H9 (cell line): ENCODE measurements around the gene ZNF202. TPM values are rescaled to one million over a fixed set of nuclear protein-coding genes. Genes with fewer than 3 reads are reported as not detected.

Experiments used
- DNase-seq: peaks from one replicate; pipeline ENCODE4 v3.0.0-alpha.2; 2017
- H2AFZ ChIP-seq: one replicate; pipeline ENCODE4 v1.6.1; 2013; ENCODE audit warnings: mild to moderate bottlenecking, low read length, control low read depth, moderate library complexity
- H2AK5ac ChIP-seq: 2 replicates; pipeline ENCODE4 v1.6.1; 2013; ENCODE audit warnings: low read length, control low read depth, mixed read lengths; ENCODE audit not compliant: insufficient read length
- H2BK120ac ChIP-seq: one replicate; pipeline ENCODE4 v1.6.1; 2013; ENCODE audit warnings: low read depth, mild to moderate bottlenecking, low read length, control low read depth, inconsistent platforms; ENCODE audit not compliant: poor library complexity, severe bottlenecking
- H2BK12ac ChIP-seq: 2 replicates; pipeline ENCODE4 v1.6.1; 2013; ENCODE audit warnings: low read length, control low read depth, mixed read lengths, low read depth; ENCODE audit not compliant: insufficient read length
- H2BK15ac ChIP-seq: 2 replicates; pipeline ENCODE4 v1.6.1; 2013; ENCODE audit warnings: low read depth, low read length, control low read depth
- H2BK20ac ChIP-seq: one replicate; pipeline ENCODE4 v1.6.1; 2013; ENCODE audit warnings: low read depth, mild to moderate bottlenecking, low read length, control low read depth, inconsistent platforms; ENCODE audit not compliant: poor library complexity, severe bottlenecking
- H2BK5ac ChIP-seq: 2 replicates; pipeline ENCODE4 v1.6.1; 2013; ENCODE audit warnings: low read length, control low read depth, mixed read lengths; ENCODE audit not compliant: insufficient read length
- H3K14ac ChIP-seq: 2 replicates; pipeline ENCODE4 v1.6.1; 2013; ENCODE audit warnings: low read length, control low read depth; ENCODE audit not compliant: insufficient read depth
- H3K18ac ChIP-seq: 2 replicates; pipeline ENCODE4 v1.6.1; 2013; ENCODE audit warnings: low read depth, mild to moderate bottlenecking, mixed read lengths, low read length, control low read depth; ENCODE audit not compliant: insufficient read length
- H3K23ac ChIP-seq: 2 replicates; pipeline ENCODE4 v1.6.1; 2013; ENCODE audit warnings: low read length, control low read depth, mixed read lengths, low read depth; ENCODE audit not compliant: insufficient read length
- H3K23me2 ChIP-seq: 2 replicates; pipeline ENCODE4 v1.6.1; 2013; ENCODE audit warnings: low read depth, mild to moderate bottlenecking, mixed read lengths, low read length, control low read depth; ENCODE audit not compliant: insufficient read length, poor library complexity, severe bottlenecking
- H3K27ac ChIP-seq: 2 replicates; pipeline ENCODE4 v1.5.1; 2013; ENCODE audit warnings: low read length, control low read depth, mixed read lengths, low read depth; ENCODE audit not compliant: insufficient read length
- H3K27me3 ChIP-seq: 2 replicates; pipeline ENCODE4 v1.6.1; 2013; ENCODE audit warnings: low read length, control low read depth, inconsistent platforms; ENCODE audit not compliant: insufficient read depth
- H3K4ac ChIP-seq: 2 replicates; pipeline ENCODE4 v1.6.1; 2013; ENCODE audit warnings: low read depth, mild to moderate bottlenecking, control low read depth, inconsistent platforms, low read length, moderate library complexity
- H3K4me1 ChIP-seq: 2 replicates; pipeline ENCODE4 v1.6.1; 2013; ENCODE audit warnings: low read length, control low read depth, inconsistent platforms; ENCODE audit not compliant: insufficient read depth
- H3K4me2 ChIP-seq: 2 replicates; pipeline ENCODE4 v1.6.1; 2013; ENCODE audit warnings: low read length, control low read depth, mixed read lengths; ENCODE audit not compliant: insufficient read length, insufficient read depth
- H3K56ac ChIP-seq: 2 replicates; pipeline ENCODE4 v1.6.1; 2013; ENCODE audit warnings: low read depth, mild to moderate bottlenecking, mixed read lengths, low read length, control low read depth; ENCODE audit not compliant: insufficient read length
- H3K79me1 ChIP-seq: 2 replicates; pipeline ENCODE4 v1.6.1; 2013; ENCODE audit warnings: low read depth, mild to moderate bottlenecking, moderate library complexity, low read length, control low read depth, inconsistent platforms; ENCODE audit not compliant: insufficient read depth, poor library complexity, severe bottlenecking
- H3K79me2 ChIP-seq: 2 replicates; pipeline ENCODE4 v1.6.1; 2013; ENCODE audit warnings: low read length, control low read depth, inconsistent platforms; ENCODE audit not compliant: insufficient read depth
- H3K9ac ChIP-seq: 2 replicates; pipeline ENCODE4 v1.6.1; 2013; ENCODE audit warnings: low read length, control low read depth, mixed read lengths; ENCODE audit not compliant: insufficient read length; ENCODE audit errors: extremely low read depth
- H3K9me3 ChIP-seq: one replicate; pipeline ENCODE4 v1.6.1; 2013; ENCODE audit warnings: low read depth, low read length, inconsistent platforms; ENCODE audit not compliant: control insufficient read depth
- H3T11ph ChIP-seq: one replicate; pipeline ENCODE4 v1.6.1; 2013; ENCODE audit warnings: mild to moderate bottlenecking, low read length, control low read depth, inconsistent platforms
- H4K20me1 ChIP-seq: one replicate; pipeline ENCODE4 v1.6.1; 2013; ENCODE audit not compliant: control insufficient read depth, insufficient read length, insufficient read depth
- H4K5ac ChIP-seq: 2 replicates; pipeline ENCODE4 v1.6.1; 2013; ENCODE audit warnings: low read depth, mild to moderate bottlenecking, mixed read lengths, low read length, control low read depth; ENCODE audit not compliant: insufficient read length
- H4K8ac ChIP-seq: replicated peaks from 2 replicates; pipeline ENCODE4 v1.6.1; 2013; ENCODE audit warnings: low read length, control low read depth, mixed read lengths, low read depth; ENCODE audit not compliant: insufficient read length
- H4K91ac ChIP-seq: 2 replicates; pipeline ENCODE4 v1.6.1; 2013; ENCODE audit warnings: low read depth, mild to moderate bottlenecking, moderate library complexity, mixed read lengths, low read length, control low read depth; ENCODE audit not compliant: insufficient read length
- H3K27ac Mint-ChIP-seq, 3 experiments: 2 replicates in 2 of 3; 3 replicates in 1 of 3; pipeline ENCODE4 v1.8.0; 2020 to 2021; ENCODE audit warnings: mixed read lengths in 3 of 3, mild to moderate bottlenecking in 1 of 3, moderate library complexity in 1 of 3
- H3K27me3 Mint-ChIP-seq: 2 replicates; pipeline ENCODE4 v1.8.0; 2021; ENCODE audit warnings: low read depth, mild to moderate bottlenecking, moderate library complexity, mixed read lengths
- H3K36me3 Mint-ChIP-seq, 3 experiments: 2 replicates in 2 of 3; 3 replicates in 1 of 3; pipeline ENCODE4 v1.8.0; 2020 to 2021; ENCODE audit warnings: low read depth in 3 of 3, mixed read lengths in 3 of 3; ENCODE audit not compliant: insufficient read depth in 1 of 3
- H3K4me1 Mint-ChIP-seq, 2 experiments: 2 replicates each; pipeline ENCODE4 v1.8.0; 2020; ENCODE audit warnings: mixed read lengths in 2 of 2
- H3K4me3 Mint-ChIP-seq, 2 experiments: 2 replicates in 1 of 2; 3 replicates in 1 of 2; pipeline ENCODE4 v1.8.0; 2020 to 2021; ENCODE audit warnings: mild to moderate bottlenecking in 2 of 2, mixed read lengths in 2 of 2, moderate library complexity in 1 of 2
- H3K9me3 Mint-ChIP-seq, 2 experiments: 2 replicates in 1 of 2; 3 replicates in 1 of 2; pipeline ENCODE4 v1.8.0; 2020; ENCODE audit warnings: mild to moderate bottlenecking in 2 of 2, mixed read lengths in 2 of 2, moderate library complexity in 1 of 2
- CTCF ChIP-seq: fragments of 200-600 bp; sonication (generic); conservative IDR thresholded peaks from 3 replicates; pipeline ENCODE4 v1.8.0; 2021; ENCODE audit warnings: antibody characterized with exemption, mild to moderate bottlenecking
- total RNA-seq: library from RNA; stranded (reverse); gene quantifications from 2 replicates; pipeline ENCODE4 v1.2.1, GENCODE V29; 2021

The ZNF202 gene
- total RNA-seq, 1 experiment from 2014 or later: 49.2 TPM

- no peak overlapping the region for H3K18ac ChIP-seq
- peaks cover 7 to 25% (median 18%) of the 10 kb centered on the region in 3 experiments; a peak in 6 of 7 replicates for H3K36me3 Mint-ChIP-seq
- no peaks in the 10 kb centered on the region for H3K79me2 ChIP-seq
- no peak overlapping the region for H2BK15ac ChIP-seq
- H3K56ac ChIP-seq: no peak overlapping the region
- H3K14ac ChIP-seq: no peak overlapping the region
- no peak for DNase-seq
- H3K27ac ChIP-seq: no peak overlapping the region
- H3K27me3 Mint-ChIP-seq: peaks cover 2% of the 10 kb centered on the region; the same call in 1 of the 2 replicates
- no peak overlapping the region for H4K5ac ChIP-seq
- no peaks in the 10 kb centered on the region for H3K79me1 ChIP-seq
- H3K4me2 ChIP-seq: no peak overlapping the region
- TF ChIP-seq CTCF: no peak
- H3K4me1 Mint-ChIP-seq: peaks cover 16 to 21% of the 10 kb centered on the region in 2 experiments
- H3K23ac ChIP-seq: no peak overlapping the region
- H2AFZ ChIP-seq: no peak overlapping the region
- no peaks in the 10 kb centered on the region for H3K27me3 ChIP-seq
- no peak overlapping the region for H2BK12ac ChIP-seq
- no peaks in the 10 kb centered on the region; the same call in 1 of the 2 replicates for H3K4me1 ChIP-seq
- H3K9me3 Mint-ChIP-seq: peaks cover 1 to 14% of the 10 kb centered on the region in 2 experiments
- H3K4ac ChIP-seq: no peak overlapping the region
- H2BK120ac ChIP-seq: no peak overlapping the region
- no peak overlapping the region for H3T11ph ChIP-seq
- H3K9me3 ChIP-seq: no peaks in the 10 kb centered on the region
- no peaks in the 10 kb centered on the region for H4K20me1 ChIP-seq
- H3K4me3 Mint-ChIP-seq: no peak overlapping the region
- no peak overlapping the region for H2BK20ac ChIP-seq
- no peak overlapping the region for H4K91ac ChIP-seq
- no peak overlapping the region for H2BK5ac ChIP-seq
- H3K9ac ChIP-seq: no peak overlapping the region
- no peak overlapping the region for H3K27ac Mint-ChIP-seq
- H3K23me2 ChIP-seq: no peaks in the 10 kb centered on the region
- H2AK5ac ChIP-seq: no peak overlapping the region
- no peak overlapping the region for H4K8ac ChIP-seq
These were observed 13.9 kb upstream of the ZNF202 start for GRCh38 chr11:123755344-123755743.
